PC-9 (cell line): ENCODE results near the gene TTC29.

ENCODE experiments used
- EZH2 ChIP-seq: fragments of 200-600 bp; sonication (generic); IDR thresholded peaks from 2 replicates; pipeline ENCODE4 v1.8.0; 2017; ENCODE audit warnings: antibody characterized with exemption, low read depth
- TF ChIP-seq, protein P1 (sequence below): fragments of 200-600 bp; sonication (generic); conservative IDR thresholded peaks from 2 replicates; pipeline ENCODE4 v1.6.1; 2017; ENCODE audit warnings: mixed run types, antibody characterized with exemption, mild to moderate bottlenecking, moderate library complexity

DNA sequence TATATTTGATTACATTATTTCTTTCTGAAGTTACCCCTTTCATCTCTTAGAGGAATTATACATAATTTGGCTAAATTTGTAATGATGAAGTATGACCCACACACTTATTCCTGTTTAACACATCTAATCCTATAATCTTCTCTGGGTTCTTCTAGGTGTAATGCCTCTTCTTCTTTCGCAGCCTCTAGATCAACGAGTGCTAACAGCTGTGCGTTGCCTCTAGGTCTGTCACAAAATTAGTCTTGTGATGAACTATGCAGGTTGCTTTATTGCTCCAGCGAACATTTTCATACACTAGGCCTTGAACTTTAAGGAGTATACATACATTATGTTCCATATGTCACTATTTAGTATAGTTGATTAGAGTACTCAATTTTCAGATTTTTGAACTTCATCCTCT, 89.9 kb downstream of the TTC29 start:
- TF ChIP-seq, protein P1, sequence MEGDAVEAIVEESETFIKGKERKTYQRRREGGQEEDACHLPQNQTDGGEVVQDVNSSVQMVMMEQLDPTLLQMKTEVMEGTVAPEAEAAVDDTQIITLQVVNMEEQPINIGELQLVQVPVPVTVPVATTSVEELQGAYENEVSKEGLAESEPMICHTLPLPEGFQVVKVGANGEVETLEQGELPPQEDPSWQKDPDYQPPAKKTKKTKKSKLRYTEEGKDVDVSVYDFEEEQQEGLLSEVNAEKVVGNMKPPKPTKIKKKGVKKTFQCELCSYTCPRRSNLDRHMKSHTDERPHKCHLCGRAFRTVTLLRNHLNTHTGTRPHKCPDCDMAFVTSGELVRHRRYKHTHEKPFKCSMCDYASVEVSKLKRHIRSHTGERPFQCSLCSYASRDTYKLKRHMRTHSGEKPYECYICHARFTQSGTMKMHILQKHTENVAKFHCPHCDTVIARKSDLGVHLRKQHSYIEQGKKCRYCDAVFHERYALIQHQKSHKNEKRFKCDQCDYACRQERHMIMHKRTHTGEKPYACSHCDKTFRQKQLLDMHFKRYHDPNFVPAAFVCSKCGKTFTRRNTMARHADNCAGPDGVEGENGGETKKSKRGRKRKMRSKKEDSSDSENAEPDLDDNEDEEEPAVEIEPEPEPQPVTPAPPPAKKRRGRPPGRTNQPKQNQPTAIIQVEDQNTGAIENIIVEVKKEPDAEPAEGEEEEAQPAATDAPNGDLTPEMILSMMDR, result no peak
- no peak for TF ChIP-seq EZH2
